HCT116 (cell line): ENCODE results near the gene FBXO31. TPM values are rescaled to one million over a fixed set of nuclear protein-coding genes. Genes with fewer than 3 reads are reported as not detected.

Experiments
- ATAC-seq: fragments of 200-7000 bp; cut with Tn5 transposase; 2 replicates; pipeline ENCODE4 v1.9.1; 2020; ENCODE audit warnings: mild to moderate bottlenecking, moderate library complexity
- BruUV-seq: library from RNA; stranded (reverse); fragments of 400-500 nt; replicated peaks from 2 replicates; lab custom pipeline; 2021; lab: Mats Ljungman, UMichigan
- CTCF ChIA-PET: fragments of 300-600 bp; sonication (Branson Sonifier 250); formaldehyde crosslinking; loops from one replicate; lab custom pipeline; 2021; ENCODE audit warnings: antibody characterized with exemption; lab: Charles Lee
- POLR2A ChIA-PET: fragments of 300-600, 350-600 bp; sonication (Branson Sonifier 250); formaldehyde crosslinking; loops from one replicate; lab custom pipeline; 2021; ENCODE audit warnings: antibody characterized with exemption; lab: Charles Lee
- RAD21 ChIA-PET, 2 experiments: fragments of 300-600 bp; sonication (Branson Sonifier 250); formaldehyde crosslinking; loops; one replicate each; lab custom pipeline; 2023; ENCODE audit warnings: low total read pairs in 2 of 2; ENCODE audit not compliant: uncharacterized antibody in 2 of 2, unreplicated experiment in 2 of 2, low non-redundant PET in 1 of 2; lab: Charles Lee
- DNase-seq: peaks from one replicate; pipeline ENCODE4 v3.0.0-alpha.2; 2010; ENCODE audit warnings: low read depth, low spot score
- H2AFZ ChIP-seq: fragments of 200-600 bp; shearing (Covaris generic), sonication (generic); 2 replicates; pipeline ENCODE4 v1.6.1; 2017; ENCODE audit warnings: low read depth, mixed run types, mixed read lengths, antibody characterized with exemption, low read length; ENCODE audit not compliant: poor library complexity, severe bottlenecking
- H3K27ac ChIP-seq: 2 replicates; pipeline ENCODE4 v1.5.1; 2012; ENCODE audit warnings: low read depth, low read length
- H3K27me3 ChIP-seq: fragments of 200-600 bp; sonication (generic); 2 replicates; pipeline ENCODE4 v1.6.1; 2016; ENCODE audit warnings: mixed run types, low read length, mixed read lengths; ENCODE audit not compliant: insufficient read depth
- H3K36me3 ChIP-seq, 2 experiments: fragments of 200-500 bp in 1 of 2; fragments of 200-600 bp in 1 of 2; sonication (Bioruptor generic) in 1 of 2; sonication (generic) in 1 of 2; 2 replicates each; pipeline versions ENCODE4 v1.5.1 to v1.6.1; 2014 to 2016; ENCODE audit warnings: low read length in 2 of 2, inconsistent platforms in 1 of 2, mixed read lengths in 1 of 2, mixed run types in 1 of 2; ENCODE audit not compliant: insufficient read depth in 2 of 2, control insufficient read depth in 1 of 2
- H3K4me1 ChIP-seq, 2 experiments: fragments of 200-600 bp in 1 of 2; sonication (generic) in 1 of 2; 2 replicates each; pipeline versions ENCODE4 v1.5.1 to v1.6.1; 2012 to 2017; ENCODE audit warnings: low read length in 2 of 2, inconsistent platforms in 1 of 2, mild to moderate bottlenecking in 1 of 2, mixed read lengths in 1 of 2, mixed run types in 1 of 2, moderate library complexity in 1 of 2; ENCODE audit not compliant: insufficient read depth in 2 of 2, control insufficient read depth in 1 of 2
- H3K4me2 ChIP-seq: fragments of 200-600 bp; sonication (generic); 2 replicates; pipeline ENCODE4 v1.6.1; 2017; ENCODE audit warnings: mixed run types, low read length, mixed read lengths
- H3K4me3 ChIP-seq, 2 experiments: fragments of 200-600 bp in 1 of 2; sonication (generic) in 1 of 2; replicated peaks in 1 of 2; 2 replicates each; pipeline ENCODE4 v1.5.1; 2011 to 2016; ENCODE audit warnings: low read length in 2 of 2, control low read depth in 1 of 2, low read depth in 1 of 2, mild to moderate bottlenecking in 1 of 2, mixed read lengths in 1 of 2, mixed run types in 1 of 2
- H3K79me2 ChIP-seq: fragments of 200-600 bp; sonication (generic); 2 replicates; pipeline ENCODE4 v1.6.1; 2017; ENCODE audit warnings: mild to moderate bottlenecking, mixed run types, low read length, moderate library complexity, mixed read lengths; ENCODE audit not compliant: insufficient read depth
- H3K9ac ChIP-seq: fragments of 200-600 bp; sonication (generic); 2 replicates; pipeline ENCODE4 v1.6.1; 2016; ENCODE audit warnings: low read length, mixed read lengths
- H3K9me2 ChIP-seq: fragments of 200-600 bp; sonication (generic), shearing (Covaris generic); 2 replicates; pipeline ENCODE4 v1.6.1; 2017; ENCODE audit warnings: mixed run types, mild to moderate bottlenecking, moderate library complexity; ENCODE audit not compliant: insufficient read depth
- H3K9me3 ChIP-seq, 2 experiments: fragments of 200-500 bp in 1 of 2; fragments of 200-600 bp in 1 of 2; sonication (Bioruptor generic) in 1 of 2; sonication (generic) in 1 of 2; 2 replicates each; pipeline ENCODE4 v1.6.1; 2014 to 2017; ENCODE audit warnings: low read length in 2 of 2, mixed read lengths in 2 of 2, inconsistent platforms in 1 of 2, low read depth in 1 of 2, mild to moderate bottlenecking in 1 of 2, mixed run types in 1 of 2, moderate library complexity in 1 of 2; ENCODE audit not compliant: control insufficient read depth in 1 of 2, insufficient read depth in 1 of 2
- H4K20me1 ChIP-seq: fragments of 200-600 bp; sonication (generic), shearing (Covaris generic); 2 replicates; pipeline ENCODE4 v1.6.1; 2017; ENCODE audit warnings: mixed run types, mild to moderate bottlenecking, moderate library complexity; ENCODE audit not compliant: insufficient read depth
- EGR1 ChIP-seq: IDR thresholded peaks from 2 replicates; pipeline ENCODE4 v1.6.1; 2012; ENCODE audit warnings: low read depth
- ELF1 ChIP-seq: IDR thresholded peaks from 2 replicates; pipeline ENCODE4 v1.6.1; 2012; ENCODE audit warnings: low read depth, borderline replicate concordance
- EZH2phosphoT487 ChIP-seq: fragments of 200-600 bp; IDR thresholded peaks from 2 replicates; pipeline ENCODE4 v1.6.1; 2018; ENCODE audit warnings: antibody characterized with exemption, borderline replicate concordance
- FOSL1 ChIP-seq: IDR thresholded peaks from 2 replicates; pipeline ENCODE4 v1.6.1; 2012; ENCODE audit warnings: low read depth
- JUND ChIP-seq: IDR thresholded peaks from 2 replicates; pipeline ENCODE4 v1.6.1; 2012
- POLR2A ChIP-seq: IDR thresholded peaks from 2 replicates; pipeline ENCODE4 v1.7.0; 2011; ENCODE audit warnings: borderline replicate concordance; ENCODE audit not compliant: insufficient read depth, insufficient read length; ENCODE audit errors: extremely low read depth
- POLR2AphosphoS5 ChIP-seq: IDR thresholded peaks from 2 replicates; pipeline ENCODE4 v1.6.1; 2011; ENCODE audit warnings: mild to moderate bottlenecking, low read depth, low read length, moderate library complexity
- RAD21 ChIP-seq: IDR thresholded peaks from 2 replicates; pipeline ENCODE4 v1.6.1; 2012; ENCODE audit warnings: low read depth, mild to moderate bottlenecking
- REST ChIP-seq: IDR thresholded peaks from 2 replicates; pipeline ENCODE4 v1.6.1; 2012; ENCODE audit warnings: low read depth
- SRF ChIP-seq: IDR thresholded peaks from 2 replicates; pipeline ENCODE4 v1.6.1; 2012; ENCODE audit warnings: low read depth
- YY1 ChIP-seq: IDR thresholded peaks from 2 replicates; pipeline ENCODE4 v1.6.1; 2011; ENCODE audit warnings: low read length, low read depth, moderate library complexity, mild to moderate bottlenecking; ENCODE audit not compliant: insufficient replicate concordance; ENCODE audit errors: extremely low read depth
- ZFX ChIP-seq: fragments of 450-650 bp; IDR thresholded peaks from 2 replicates; pipeline ENCODE4 v1.6.1; 2017
- intact Hi-C: fragments of 100-400 bp; cut with micrococcal nuclease; formaldehyde crosslinking; loops from 2 replicates; pipeline ENCODE4 v1.10.0; 2022
- total RNA-seq: library from RNA; stranded (reverse); gene quantifications from one replicate; pipeline ENCODE4 v1.2.1, GENCODE V29; 2021; ENCODE audit not compliant: unreplicated experiment

FBXO31 gene
- total RNA-seq, 1 experiment from 2014 or later, result 52.1 TPM

- TF ChIP-seq JUND (no peak), POLR2A (peak; percentile 90), YY1 (peak; percentile 87)
Measured at GRCh38 chr16:87383505-87384161, at the start of gene FBXO31 (continued).

GRCh38 chr16:87432330-87432915, 48.8 kb upstream of the FBXO31 start:
- POLR2A ChIA-PET, result no interaction called here
- peaks cover 4% of the 10 kb centered on the region; the same call in 1 of the 2 replicates for H4K20me1 ChIP-seq
- ATAC-seq (no peak), DNase-seq (no peak)
- H3K4me3 ChIP-seq, result no peak overlapping the region
- H3K27me3 ChIP-seq, result no peaks in the 10 kb centered on the region
- TF ChIP-seq ZFX (no peak), EZH2phosphoT487 (no peak), POLR2A (no peak), EGR1 (no peak), FOSL1 (no peak), SRF (no peak), REST (no peak), POLR2AphosphoS5 (no peak), RAD21 (no peak), ELF1 (no peak)
- intact Hi-C loops, result no loop called here
- peaks cover 3 to 7% of the 10 kb centered on the region in 2 experiments; a peak in 3 of 4 replicates for H3K36me3 ChIP-seq
- H3K27ac ChIP-seq, result no peak overlapping the region
- no peaks in the 10 kb centered on the region for H3K4me1 ChIP-seq
- peaks cover 21% of the 10 kb centered on the region for H3K79me2 ChIP-seq
- no peaks in the 10 kb centered on the region for H3K9me2 ChIP-seq
- no TSS peak for BruUV-seq
- H3K9ac ChIP-seq, result no peak overlapping the region
- CTCF ChIA-PET, result interaction anchor here (1.2 kb wide), 1 partner anchor 11 kb away, joined by 4 read pairs; no protein-coding TSS in a partner anchor
- no peaks in the 10 kb centered on the region for H3K9me3 ChIP-seq
- RAD21 ChIA-PET, result no interaction called here
- H3K4me2 ChIP-seq, result no peak overlapping the region
- no peak overlapping the region for H2AFZ ChIP-seq
